ENCODE measurements around the gene ATPAF1.

DNA sequence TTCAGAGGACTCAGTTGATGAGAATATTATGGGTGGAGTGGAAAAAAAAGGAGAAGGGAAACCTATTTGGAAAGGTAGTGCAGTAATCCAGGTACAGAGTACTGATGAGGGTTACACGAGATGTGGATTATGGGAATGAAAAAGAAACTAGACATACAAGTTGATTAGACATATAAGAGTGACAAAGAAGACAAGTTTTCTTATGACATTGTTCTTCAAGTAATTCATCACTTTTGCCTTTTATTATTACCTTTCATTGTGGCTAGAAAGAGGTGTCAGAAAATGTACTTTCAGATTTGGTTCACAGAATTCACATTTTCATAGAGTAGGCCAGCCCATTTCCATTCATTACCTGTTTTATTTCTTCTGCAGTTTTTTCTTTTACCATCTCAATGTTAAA, 10.4 kb downstream of the ATPAF1 start:
- no peak for TF ChIP-seq CTCF (IDR thresholded peaks at IDR 0.05)
- TF ChIP-seq, protein P1, sequence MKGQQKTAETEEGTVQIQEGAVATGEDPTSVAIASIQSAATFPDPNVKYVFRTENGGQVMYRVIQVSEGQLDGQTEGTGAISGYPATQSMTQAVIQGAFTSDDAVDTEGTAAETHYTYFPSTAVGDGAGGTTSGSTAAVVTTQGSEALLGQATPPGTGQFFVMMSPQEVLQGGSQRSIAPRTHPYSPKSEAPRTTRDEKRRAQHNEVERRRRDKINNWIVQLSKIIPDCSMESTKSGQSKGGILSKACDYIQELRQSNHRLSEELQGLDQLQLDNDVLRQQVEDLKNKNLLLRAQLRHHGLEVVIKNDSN (IDR thresholded peaks at IDR 0.05; ENCODE audit: borderline replicate concordance, low read depth), result no peak
